Islet of Langerhans (tissue), 1 donor: ENCODE results near the gene TMEM237.
A peak's percentile ranks its signal among the peaks of the same experiment; 100 is the strongest.
"Not testable (repeated sequence)": the region's sequence is repeated elsewhere in the genome, so short reads cannot be mapped to it uniquely, and the experiment has no call there.

ENCODE experiments used
- FAIRE-seq: peaks from one replicate; lab custom pipeline; 2011; peaks lifted over from hg19 to GRCh38; lab: Jason Lieb, UNC

The TMEM237 gene, protein sequence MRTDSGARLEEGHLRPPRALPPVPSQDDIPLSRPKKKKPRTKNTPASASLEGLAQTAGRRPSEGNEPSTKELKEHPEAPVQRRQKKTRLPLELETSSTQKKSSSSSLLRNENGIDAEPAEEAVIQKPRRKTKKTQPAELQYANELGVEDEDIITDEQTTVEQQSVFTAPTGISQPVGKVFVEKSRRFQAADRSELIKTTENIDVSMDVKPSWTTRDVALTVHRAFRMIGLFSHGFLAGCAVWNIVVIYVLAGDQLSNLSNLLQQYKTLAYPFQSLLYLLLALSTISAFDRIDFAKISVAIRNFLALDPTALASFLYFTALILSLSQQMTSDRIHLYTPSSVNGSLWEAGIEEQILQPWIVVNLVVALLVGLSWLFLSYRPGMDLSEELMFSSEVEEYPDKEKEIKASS

GRCh38 chr2:201643216-201643890, at the start of gene TMEM237:
TSS of gene TMEM237 (minus strand) at chr2:201643503. CDS start at chr2:201643400, 103 bp downstream.
- peak; percentile 27 for FAIRE-seq

GRCh38 chr2:201685156-201685555, 41.9 kb upstream of the TMEM237 start:
- FAIRE-seq = no peak

DNA sequence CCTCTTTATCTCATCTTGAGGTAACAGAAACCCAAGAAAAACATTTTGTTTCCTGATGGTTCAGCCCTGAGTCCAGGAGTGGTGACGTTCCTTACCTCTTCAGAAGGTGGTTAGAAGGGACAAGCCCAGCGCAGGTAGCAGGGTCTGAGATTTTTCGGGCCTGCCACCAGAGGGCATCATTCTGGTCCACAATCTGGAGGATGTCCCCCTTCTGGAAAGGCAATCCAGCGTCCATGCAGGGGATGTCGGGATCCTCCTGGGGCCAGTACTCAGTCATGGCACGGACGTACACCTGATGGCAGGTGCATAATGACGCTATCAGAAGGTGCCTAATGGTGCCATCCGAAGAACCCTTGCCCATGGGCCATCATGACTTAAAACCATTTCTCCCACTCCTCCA, 37.4 kb upstream of the TMEM237 start:
- no peak for FAIRE-seq

DNA sequence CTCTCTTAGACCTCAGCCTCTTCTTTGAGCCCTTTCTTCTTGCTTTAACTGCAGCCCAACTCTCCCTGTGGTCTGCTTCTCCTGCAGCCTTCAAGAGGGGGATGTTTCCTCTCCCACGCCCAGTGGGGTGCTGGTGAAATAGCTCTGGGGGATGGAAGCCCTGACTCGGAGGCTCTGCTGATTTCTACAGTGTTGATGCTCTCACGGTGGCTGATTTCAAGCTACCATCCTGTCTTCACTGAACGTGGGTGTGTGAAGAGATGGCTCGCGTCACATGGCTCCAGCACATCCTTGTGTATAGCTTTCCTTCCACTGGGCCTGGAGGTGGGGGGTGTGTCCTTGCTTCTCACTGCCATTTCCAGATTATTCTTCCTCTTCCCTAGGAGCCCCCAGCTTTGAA, 35.1 kb upstream of the TMEM237 start:
- FAIRE-seq = no peak

DNA sequence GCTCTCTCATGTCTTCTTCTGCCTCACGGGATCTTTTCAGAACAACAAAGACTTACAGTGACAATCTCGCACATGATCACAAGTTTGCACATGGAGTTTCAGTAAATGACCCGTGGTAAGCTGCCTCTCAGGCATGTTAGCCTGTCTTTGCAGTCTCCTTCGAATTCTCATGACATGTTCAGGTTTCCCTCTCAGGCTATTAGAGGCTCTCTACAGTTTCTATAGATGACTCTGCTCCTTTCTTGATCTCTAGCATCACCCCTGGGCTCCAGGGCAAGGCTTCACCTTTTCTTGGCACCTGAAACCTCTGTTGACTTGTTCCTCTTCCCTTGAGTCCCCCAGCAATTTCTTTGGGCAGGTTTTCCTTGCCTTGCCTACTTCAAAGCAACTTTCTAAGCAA, 32.2 kb upstream of the TMEM237 start:
- FAIRE-seq = no peak

GRCh38 chr2:201674794-201675193, 31.5 kb upstream of the TMEM237 start:
- FAIRE-seq = no peak

GRCh38 chr2:201674298-201674697, 31.0 kb upstream of the TMEM237 start:
- FAIRE-seq = no peak

DNA sequence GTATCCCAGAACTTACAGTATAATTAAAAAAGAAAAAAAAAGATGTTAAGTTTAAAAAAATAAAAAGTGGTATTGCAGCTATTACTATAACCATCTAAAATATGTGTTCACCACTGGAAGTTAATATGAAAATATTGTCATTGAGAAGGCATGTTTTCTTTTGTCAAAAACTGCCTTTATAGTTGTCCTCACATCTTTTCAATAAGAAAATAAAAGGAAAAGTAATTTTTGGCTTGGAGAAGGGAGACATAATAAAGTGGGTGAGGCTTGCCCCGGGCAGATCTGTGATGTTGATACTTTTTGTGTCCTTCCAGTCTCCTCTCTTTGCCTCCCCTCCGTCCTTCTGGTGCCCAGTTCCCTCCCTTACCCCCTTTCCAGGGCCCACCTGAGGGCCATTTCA, 30.2 kb upstream of the TMEM237 start:
- no peak for FAIRE-seq

DNA sequence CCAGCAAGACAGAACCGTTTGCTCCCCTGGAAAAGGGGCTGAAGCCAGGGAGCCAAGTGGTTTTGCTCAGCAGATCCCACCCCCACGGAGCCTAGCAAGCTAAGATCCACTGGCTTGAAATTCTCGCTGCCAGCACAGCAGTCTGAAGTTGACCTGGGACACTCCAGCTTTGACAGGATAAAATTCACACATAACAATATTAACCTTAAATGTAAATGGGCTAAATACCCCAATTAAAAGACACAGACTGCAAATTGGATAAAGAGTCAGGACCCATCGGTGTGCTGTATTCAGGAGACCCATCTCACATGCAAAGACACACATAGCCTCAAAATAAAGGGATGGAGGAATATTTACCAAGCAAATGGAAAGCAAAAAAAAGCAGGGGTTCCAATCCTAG, 27.9 kb upstream of the TMEM237 start:
- not testable (repeated sequence) for FAIRE-seq

GRCh38 chr2:201669865-201670264, 26.6 kb upstream of the TMEM237 start:
- FAIRE-seq = no peak

DNA sequence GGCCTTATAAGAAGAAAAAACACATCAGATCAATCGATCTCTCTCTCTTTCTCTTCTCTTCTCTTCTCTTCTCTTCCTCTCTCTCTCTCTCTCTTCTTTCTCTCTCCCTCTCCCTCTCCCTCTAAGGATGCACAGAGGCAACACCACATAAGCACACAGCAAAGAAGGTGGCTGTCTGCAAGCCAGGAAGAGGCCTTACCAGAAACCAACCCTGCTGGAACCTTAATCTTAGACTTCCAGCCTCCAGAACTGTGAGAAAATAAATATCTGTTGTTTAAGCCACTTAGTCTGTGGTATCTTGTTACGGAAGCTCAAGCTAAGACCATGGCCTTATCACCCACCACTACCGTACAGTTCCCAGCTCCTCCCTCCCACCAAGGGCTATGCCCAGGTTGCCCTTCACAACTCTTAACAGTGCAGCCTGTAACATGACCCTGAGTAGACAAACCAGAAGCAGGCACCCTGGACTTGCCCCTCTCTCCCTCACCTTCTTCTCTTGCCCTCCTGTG, 25.2 kb upstream of the TMEM237 start:
- FAIRE-seq = no peak

- FAIRE-seq = no peak
These were observed 21.0 kb upstream of the TMEM237 start for GRCh38 chr2:201664334-201664733.

GRCh38 chr2:201661366-201661765, 18.1 kb upstream of the TMEM237 start:
- no peak for FAIRE-seq

DNA sequence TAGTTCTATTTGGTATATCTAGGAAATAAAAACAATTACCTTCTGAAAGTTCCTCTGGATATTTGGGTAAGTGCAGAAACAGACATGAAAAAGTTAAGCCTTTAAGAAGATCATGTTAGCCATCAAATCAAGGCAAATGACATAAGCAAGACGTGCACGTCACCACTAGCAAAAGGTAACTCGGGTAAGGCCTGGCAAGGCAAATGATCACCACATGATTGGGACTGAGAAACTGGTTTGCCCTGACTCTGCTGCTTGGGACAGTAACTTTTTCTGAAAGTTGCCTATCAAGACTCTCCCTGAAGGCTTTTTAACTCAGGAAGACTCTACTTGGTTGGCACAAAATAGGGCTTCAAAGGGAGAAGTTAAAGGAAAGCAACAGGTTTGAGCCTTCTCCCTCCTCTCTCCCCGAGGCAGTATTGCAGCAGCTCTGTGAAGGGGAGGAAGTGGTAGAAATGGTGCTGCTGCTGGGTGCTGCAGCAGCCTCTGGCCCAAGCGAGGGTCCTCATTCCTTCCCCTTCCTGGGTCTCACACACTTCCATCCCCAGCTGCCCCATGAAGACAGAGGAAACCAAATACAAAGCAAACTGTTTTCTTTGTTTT, 17.1 kb upstream of the TMEM237 start:
- FAIRE-seq = no peak

- no peak for FAIRE-seq
These were observed 13.4 kb upstream of the TMEM237 start for GRCh38 chr2:201656740-201657139.

DNA sequence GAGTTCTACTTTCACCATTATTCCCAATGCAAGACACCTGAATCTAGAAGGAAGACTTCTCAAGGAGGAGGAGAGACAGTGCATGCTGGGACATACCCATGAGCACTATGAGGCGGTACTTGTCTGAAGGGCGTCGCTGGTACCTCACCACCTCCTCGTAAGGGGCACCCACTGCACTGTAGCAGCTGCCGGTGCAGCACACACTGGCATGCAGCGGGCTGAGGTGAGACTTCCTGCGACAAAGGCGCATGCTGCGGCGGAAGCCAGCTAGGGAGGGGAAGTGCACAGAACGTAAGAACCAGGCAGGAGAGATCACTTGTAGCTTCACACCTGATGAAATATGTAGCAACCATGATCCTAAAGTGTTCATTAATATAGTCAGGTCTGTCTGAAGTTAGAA, 12.8 kb upstream of the TMEM237 start:
- FAIRE-seq = no peak

- FAIRE-seq = no peak
These were observed 11.5 kb upstream of the TMEM237 start for GRCh38 chr2:201654616-201655384.

- no peak for FAIRE-seq
These were observed 9.9 kb upstream of the TMEM237 start for GRCh38 chr2:201653221-201653620.

DNA sequence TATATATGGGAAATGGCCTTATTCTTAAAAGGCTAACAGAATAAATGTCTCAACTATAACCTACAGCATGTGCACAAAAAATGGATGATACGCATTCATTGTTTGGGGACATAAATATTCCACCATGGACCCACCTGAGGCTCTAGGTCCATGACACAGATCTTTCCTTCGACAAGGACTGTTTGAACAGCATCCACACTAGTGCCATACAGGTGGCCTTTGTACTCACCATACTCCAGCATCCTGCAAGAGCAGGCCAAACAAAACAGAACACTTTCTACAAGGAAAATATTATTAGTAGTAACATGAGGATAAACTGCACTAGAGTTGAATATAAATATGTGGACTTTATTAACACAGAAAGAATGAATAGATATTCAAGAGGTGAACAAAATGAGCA, 6.1 kb upstream of the TMEM237 start:
- FAIRE-seq = no peak

DNA sequence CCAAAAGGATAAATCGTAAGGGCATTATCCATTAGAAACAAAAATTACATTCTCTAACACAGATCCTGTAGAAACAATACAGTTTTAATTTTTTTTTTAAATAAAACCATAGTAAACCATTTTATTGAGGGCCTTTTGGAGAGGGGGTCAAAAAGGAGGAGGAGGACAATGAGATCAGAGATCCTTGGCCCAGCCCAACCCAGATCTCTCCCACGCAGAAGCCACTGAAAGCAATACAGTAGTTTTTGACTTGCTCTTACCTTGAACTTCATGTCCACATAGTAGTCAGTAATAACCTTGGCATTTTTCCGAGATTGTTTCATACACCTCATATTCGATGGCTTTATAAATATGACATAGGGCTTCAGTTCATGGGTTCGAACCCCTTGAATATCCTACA, 4.1 kb upstream of the TMEM237 start:
- FAIRE-seq = no peak

GRCh38 chr2:201644001-201644400, 698 bp upstream of the TMEM237 start:
- FAIRE-seq = no peak

- FAIRE-seq = no peak
These were observed 606 bp downstream of the TMEM237 start for GRCh38 chr2:201642579-201643215.
